Measurements from ENCODE around the gene CCDC154.

Gene CCDC154

DNA sequence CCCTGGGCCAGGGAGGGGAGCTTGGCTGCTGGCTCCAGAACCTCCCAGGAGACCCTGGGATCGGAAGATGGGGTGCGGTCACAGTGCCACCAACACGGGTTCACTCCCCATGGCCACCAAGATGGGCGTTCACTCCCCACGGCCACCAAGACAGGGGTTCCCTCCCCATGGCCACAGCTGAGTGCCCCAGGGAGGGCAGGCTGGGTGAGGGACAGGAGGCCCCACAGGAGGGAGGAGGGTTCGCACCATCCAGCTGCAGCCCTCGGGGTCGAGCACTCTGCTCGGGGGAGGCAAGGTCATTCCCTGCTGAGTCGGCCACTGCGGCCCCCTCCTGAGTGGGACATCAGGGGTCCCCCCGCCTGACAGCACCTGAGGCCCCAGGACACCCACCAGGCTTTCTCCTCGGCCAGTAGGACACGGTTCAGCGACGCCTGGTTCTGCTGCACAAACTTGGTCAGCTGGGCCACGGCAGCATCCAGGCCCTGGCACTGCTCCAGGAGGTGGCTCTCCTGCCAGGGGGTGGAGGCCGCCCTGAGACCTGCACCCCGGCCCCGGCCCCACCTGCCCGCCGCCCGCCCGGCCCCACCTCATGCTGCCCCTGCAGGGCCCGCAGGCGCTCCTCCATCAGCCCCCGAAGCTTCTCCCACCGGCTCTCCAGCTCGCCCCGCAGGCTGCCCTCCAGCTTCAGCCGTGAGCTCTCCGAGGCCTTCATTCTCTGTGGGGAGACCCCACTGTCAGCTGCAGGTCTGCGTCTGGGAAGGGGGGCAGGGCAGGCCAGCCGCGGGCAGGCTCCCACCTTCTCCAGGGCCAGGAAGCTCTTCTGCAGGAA lies 5.9 kb downstream of the CCDC154 start:
- no peak for DNase-seq (ENCODE audit: low spot score)

GRCh38 chr16:1437606-1438005 lies 6.8 kb downstream of the CCDC154 start:
- no peak for DNase-seq (ENCODE audit: low spot score)

DNA sequence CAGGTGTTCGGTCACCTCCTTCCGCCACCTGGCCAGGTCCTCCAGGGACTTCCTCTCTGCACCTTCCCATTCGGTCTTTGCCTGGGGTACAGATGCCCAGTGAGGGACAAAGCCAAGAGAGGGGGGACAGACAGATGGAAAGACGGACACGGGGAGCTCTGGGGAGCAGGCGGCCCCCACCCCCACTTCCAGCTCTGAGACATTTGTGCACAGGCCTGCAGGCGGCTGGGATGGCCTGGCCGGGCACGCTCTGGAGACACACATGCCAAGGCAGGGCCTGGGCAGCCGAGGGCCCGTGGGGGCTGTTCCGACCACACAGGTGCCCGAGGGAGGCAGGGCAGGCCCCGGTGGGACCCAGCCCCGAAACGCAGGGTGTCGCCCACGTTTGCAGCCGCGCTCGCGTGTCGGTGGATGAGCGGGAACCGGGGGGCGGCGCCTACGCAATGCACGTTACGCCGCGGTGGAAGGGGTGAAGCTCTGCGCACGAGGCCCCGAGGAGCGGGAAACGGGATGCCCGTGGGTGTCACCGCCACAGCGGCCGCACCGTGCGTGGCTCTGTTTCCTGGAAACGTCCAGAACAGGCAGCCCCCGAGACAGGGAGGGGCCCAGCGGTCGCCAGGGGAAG lies 7.5 kb downstream of the CCDC154 start:
- DNase-seq (ENCODE audit: low spot score), result no peak

DNA sequence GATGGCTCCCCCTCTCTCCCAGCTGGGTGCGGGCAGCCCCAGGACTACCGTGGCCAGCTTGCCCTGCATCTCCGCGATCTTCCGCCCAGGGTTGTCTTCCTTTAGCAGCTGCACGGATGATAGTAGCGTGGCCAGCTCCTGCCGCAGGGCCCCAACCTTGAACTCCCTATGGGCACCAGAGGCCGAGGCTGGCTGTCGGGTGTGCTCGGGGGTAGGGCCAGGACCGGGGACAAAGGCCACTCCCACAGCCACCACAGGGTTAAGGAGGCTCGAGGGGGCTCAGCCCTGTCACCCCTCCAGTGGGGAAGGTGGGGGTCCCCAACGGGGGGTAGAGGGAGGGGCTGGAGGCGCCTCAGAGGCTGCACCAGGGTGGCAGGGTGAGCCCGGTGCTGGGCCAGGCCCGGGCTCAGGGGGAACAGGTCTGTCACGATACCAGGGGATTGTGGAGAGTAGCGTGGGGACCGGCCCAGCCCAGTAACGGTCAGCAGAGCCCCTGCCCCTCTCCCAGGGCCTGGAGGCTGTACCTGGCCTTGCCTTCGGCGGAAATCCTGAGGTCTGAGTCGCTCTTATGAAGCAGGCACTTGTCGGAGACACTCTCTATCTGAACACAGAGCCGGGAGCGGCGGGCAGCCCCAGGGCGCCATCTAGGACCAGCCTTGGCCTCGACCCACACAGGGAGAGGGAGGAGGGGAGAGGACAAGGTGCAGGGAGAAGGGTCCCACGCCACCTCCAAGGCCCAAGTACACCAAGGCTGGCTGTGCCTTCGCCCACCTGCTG lies 8.2 kb downstream of the CCDC154 start:
- DNase-seq (ENCODE audit: low spot score), result no peak

DNA sequence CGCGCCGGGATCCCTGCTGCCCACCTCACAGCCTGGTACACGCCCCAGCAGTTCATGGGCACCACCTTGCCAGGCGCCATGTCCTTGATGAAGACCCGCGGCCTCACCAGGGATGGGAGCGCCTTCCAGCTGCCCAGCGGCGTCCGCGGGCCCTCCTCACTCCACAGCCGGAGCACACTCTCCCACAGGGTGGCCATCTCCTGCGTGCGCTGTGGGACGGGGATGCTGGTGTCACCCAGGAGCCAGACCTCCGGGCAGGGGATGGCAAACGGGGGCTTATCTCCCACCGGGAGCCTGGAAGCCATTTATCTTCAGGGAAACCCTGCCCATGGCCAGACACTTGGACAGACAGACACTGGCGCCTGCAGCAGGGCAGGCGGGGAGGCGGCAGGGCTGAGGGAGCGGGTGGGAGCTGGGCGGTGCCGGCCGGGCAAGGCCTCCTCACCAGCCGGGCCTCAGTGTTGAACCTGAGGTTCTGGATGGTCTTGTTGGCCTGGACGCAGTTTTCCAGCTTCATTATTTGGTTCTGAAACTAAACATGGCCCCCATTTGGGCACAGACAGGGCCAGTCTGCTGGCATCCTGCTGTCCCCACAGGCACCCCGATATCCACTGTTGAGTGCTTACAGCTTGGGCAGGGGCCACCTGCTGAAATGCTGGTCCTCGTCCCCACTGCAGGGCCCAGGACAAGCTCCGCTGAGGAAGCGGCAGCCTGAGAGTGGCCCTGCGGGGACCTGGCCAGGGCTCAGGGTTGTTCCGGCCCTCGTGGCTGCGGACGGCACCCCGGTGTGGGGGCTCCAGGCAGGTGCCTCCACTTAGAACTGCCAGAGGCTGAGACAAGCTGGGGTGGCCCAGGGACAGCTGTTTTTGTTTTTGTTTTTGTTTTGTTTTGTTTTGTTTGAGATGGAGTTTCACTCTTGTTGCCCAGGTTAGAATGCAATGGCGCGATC lies 9.4 kb downstream of the CCDC154 start:
- no peak for DNase-seq (ENCODE audit: low spot score)

- no peak for DNase-seq (ENCODE audit: low spot score)
These were observed 10.6 kb downstream of the CCDC154 start for GRCh38 chr16:1433756-1434155.

DNA sequence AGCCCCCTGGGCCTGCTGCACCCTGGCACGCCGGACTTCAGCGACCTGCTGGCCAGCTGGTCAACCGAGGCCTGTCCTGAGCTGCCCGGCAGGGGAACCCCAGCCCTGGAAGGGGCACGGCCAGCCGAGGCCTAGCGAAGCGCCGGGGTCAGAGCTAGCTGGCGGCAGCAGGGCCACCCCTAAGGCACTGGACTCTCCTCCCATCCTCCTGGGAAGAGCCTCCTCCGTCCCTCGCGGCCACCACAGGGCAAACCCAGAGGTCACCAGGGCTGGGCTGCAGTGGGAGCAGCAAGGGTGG lies 11.1 kb downstream of the CCDC154 start:
- DNase-seq (ENCODE audit: low spot score), result no peak

DNA sequence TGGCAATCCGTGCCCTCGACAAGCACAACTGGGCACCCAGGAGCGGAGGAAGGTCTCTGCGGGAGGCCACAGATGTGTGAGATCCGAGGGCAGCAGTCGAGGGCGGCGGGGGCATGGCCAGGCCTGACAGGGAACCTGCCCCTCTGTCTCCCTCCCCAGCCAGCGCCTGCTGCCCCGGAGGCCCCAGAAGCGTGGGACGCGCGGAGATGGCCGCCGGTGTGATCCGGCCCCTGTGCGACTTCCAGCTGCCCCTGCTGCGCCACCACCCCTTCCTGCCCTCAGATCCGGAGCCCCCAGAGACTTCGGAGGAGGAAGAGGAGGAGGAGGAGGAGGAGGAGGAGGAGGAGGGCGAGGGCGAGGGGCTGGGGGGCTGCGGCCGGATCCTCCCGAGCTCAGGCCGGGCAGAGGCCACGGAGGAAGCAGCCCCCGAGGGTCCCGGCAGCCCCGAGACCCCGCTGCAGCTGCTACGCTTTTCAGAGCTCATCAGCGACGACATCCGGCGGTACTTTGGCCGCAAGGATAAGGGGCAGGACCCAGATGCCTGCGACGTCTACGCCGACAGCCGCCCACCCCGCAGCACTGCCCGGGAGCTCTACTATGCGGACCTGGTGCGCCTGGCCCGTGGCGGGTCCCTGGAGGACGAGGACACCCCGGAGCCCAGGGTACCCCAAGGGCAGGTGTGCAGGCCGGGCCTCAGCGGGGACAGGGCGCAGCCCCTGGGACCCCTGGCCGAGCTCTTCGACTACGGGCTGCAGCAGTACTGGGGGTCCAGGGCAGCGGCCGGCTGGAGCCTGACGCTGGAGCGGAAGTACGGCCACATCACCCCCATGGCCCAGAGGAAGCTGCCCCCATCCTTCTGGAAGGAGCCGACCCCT lies 11.7 kb downstream of the CCDC154 start:
- DNase-seq (ENCODE audit: low spot score), result no peak

GRCh38 chr16:1431497-1432270 lies 12.7 kb downstream of the CCDC154 start:
- DNase-seq (ENCODE audit: low spot score), result no peak

DNA sequence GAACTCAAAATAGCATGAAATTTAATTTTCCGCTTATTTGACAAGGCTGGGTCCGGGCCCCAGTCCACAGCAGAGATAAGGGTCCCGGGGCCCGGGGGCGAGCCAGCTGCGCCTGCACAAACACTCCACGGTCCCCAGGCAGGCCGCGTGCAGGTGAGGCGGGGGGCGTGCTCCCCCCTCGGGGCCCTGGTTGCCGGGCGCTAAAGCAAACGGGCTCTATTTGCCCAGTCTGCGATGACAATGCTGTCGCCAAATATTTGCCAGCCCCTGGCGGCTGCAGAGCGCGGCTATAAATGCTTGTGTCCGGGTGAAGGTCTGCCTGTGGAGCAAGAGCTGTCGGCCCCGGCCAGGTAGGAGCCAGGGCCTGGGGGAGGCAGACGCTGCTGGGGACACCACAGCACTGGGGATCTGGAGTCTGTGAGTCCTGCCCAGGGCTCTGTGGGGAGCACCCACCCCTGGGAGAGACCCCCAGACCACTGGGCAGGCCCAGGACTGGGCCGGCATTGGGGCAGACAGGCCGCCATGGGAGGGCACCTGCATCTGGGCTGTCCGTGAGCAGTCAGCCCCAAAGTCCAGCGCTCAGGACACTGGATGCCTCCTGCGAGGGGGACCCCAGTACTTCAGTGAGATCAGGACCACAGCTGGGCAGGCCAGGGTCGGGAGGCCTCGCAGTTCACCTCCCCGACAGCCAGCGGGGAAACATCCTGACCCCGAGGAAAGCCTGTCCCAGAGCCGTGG lies 13.4 kb downstream of the CCDC154 start, which contains the start of gene PERCC1:
TSS of gene PERCC1 (plus strand) at position 320 of the 738 bp plus-strand sequence. CDS start 1,516 bp downstream, outside the sequence.
- no peak for DNase-seq (ENCODE audit: low spot score)

DNA sequence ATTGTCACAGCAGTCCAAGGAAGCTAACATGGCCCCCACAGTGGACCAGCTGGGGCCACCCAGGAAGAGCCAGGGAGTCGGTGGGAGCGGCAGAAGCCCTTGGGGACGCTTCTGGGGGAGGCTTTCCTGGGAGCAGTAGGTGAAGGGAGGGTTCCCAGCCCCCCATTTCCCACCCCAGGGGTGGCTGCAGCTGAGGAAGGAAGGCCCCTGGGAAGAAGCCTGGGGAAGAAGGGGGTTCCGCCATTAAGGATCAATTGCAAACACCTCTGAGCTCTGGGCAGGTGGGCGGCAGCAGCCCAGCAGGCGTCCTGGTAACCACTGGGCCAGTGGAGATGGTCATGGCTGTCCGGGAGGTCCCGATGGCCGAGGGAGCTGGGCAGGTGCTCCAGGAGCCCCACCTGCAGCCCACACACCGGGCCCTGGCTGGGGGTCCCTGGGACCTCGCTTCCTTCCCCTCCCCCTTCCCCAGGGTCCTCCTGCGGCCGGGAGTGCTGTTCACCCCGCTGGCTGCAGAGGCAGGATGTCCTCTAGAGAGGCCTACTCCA lies 14.1 kb downstream of the CCDC154 start:
- no peak for DNase-seq (ENCODE audit: low spot score)

GRCh38 chr16:1429631-1430030 lies 14.7 kb downstream of the CCDC154 start:
- no peak for DNase-seq (ENCODE audit: low spot score)

GRCh38 chr16:1429012-1429411 lies 15.3 kb downstream of the CCDC154 start:
- no peak for DNase-seq (ENCODE audit: low spot score)

DNA sequence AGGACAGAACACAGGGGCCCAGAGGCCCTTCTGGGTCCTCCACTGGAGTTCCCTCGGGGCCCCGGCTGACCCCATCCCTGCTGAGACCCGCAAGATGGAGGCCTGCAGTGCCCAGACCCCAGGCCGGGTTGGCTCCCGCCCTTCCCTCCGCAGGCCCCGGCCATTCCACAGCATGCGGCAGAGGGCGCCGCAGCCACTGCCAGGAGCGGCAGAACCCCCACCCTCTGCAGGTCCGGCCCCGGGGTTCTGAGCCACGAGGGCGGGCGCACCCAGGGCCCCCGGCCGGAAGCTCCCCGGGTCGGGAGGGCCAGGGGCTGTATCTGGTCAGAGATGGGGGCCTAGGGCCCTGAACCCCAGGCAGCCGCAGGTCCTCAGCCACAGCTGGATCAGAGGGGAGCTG lies 15.8 kb downstream of the CCDC154 start:
- no peak for DNase-seq (ENCODE audit: low spot score)

DNA sequence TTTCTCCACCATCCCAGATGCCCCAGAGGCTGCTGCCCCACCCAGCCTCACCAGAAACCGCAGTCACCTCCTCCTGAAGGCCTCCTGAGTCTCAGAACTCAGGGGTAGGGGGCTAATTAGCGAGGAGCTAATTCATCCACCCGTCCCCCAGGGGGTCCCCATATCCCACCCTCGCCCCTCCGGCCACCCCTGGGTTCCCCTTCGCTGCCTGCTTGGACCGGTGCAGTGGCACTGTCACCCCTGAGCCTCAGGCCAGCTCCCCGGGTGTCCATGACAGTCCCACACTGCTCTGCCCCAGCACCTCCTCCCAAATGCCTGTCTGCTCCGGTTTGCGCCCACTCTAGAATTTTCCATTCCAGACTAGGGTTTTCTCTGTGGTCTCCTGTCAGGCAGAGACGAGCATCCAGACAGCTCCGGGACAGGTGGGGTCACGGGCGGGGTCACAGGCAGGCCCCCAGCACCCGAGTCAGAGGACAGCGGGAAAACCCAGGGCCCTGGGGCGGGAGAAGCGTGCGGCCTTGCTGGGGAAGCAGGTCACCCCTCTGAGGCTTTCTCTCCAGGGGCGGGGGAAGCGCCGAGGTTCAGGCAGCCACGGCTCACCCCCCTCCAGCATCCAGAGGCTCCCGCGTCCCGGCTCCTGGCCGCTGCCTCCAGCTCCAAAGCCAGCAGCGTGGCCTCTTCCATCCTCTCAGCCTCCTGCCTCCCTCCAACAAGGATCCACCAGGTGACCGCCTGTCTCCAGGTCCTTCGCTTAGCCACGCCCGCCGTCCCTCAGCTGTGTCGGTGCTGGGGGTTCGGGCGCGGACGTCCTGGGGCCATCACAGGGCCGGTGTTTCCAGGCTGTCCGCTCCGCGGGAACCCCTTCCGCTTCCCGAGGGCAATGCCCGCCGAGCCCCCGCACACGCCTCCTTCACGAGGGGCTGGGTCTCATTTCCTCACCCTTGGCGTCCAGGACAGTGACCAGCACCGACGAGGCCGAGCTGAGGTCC lies 16.6 kb downstream of the CCDC154 start:
- DNase-seq (ENCODE audit: low spot score), result no peak

GRCh38 chr16:1426734-1427471 lies 17.5 kb downstream of the CCDC154 start:
- no peak for DNase-seq (ENCODE audit: low spot score)
